ENCODE measurements around the gene SIRPD. TPM values are rescaled to one million over a fixed set of nuclear protein-coding genes. Genes with fewer than 3 reads are reported as not detected.

Gene SIRPD
- total and polyA plus RNA-seq, 2 of the 8 experiments (the other 6 are each of a cell fraction or from before 2014, with no cell fraction given), result not detected

- TF ChIP-seq CHD7 (IDR thresholded peaks at IDR 0.05; ENCODE audit: insufficient replicate concordance, low read length) (no peak), RXRA (IDR thresholded peaks at IDR 0.05; ENCODE audit: insufficient read depth, low read depth, low read length) (no peak), YY1 (IDR thresholded peaks at IDR 0.05; ENCODE audit: low read depth, low read length) (no peak), TCF12 (IDR thresholded peaks at IDR 0.05; ENCODE audit: low read depth, low read length) (no peak), CTCF (IDR thresholded peaks at IDR 0.05; ENCODE audit: control extremely low read depth in 1 of 3, insufficient read depth in 1 of 3, low read depth in 1 of 3, low read length in 3 of 3) (no peak), KDM1A (IDR thresholded peaks at IDR 0.05; ENCODE audit: borderline replicate concordance, low read length) (no peak), SIRT6 (IDR thresholded peaks at IDR 0.05; ENCODE audit: low read length) (no peak), CHD2 (IDR thresholded peaks at IDR 0.05; ENCODE audit: low read length) (no peak), POLR2AphosphoS5 (IDR thresholded peaks at IDR 0.05; ENCODE audit: low read depth, low read length) (no peak), TBP (IDR thresholded peaks at IDR 0.05; ENCODE audit: low read depth, low read length) (no peak)
Measured at GRCh38 chr20:1569415-1569881, 11.9 kb upstream of the SIRPD start (continued).

Data from H1 (cell line).